Mesendoderm (in vitro differentiated cells): ENCODE results near the gene PHYKPL.

Source experiments
- DNase-seq: peaks from one replicate; pipeline ENCODE4 v3.0.0; 2013
- H2AK5ac ChIP-seq: 2 replicates; pipeline ENCODE4 v1.6.1; 2013; ENCODE audit warnings: low read length, inconsistent platforms
- H2BK120ac ChIP-seq: 2 replicates; pipeline ENCODE4 v1.6.1; 2013; ENCODE audit warnings: low read depth, mild to moderate bottlenecking, low read length, moderate library complexity, mixed read lengths
- H2BK15ac ChIP-seq: replicated peaks from 2 replicates; pipeline ENCODE4 v1.6.1; 2013; ENCODE audit warnings: low read depth, mild to moderate bottlenecking, moderate library complexity
- H2BK5ac ChIP-seq: 2 replicates; pipeline ENCODE4 v1.6.1; 2013; ENCODE audit warnings: low read length, inconsistent platforms
- H3K18ac ChIP-seq: 2 replicates; pipeline ENCODE4 v1.6.1; 2013; ENCODE audit warnings: mild to moderate bottlenecking, low read length, mixed read lengths
- H3K23ac ChIP-seq: one replicate; pipeline ENCODE4 v1.6.1; 2013; ENCODE audit warnings: low read length
- H3K27ac ChIP-seq: 2 replicates; pipeline ENCODE4 v1.5.1; 2013; ENCODE audit warnings: low read depth, mild to moderate bottlenecking, inconsistent platforms, low read length, moderate library complexity
- H3K27me3 ChIP-seq: 2 replicates; pipeline ENCODE4 v1.6.1; 2013; ENCODE audit warnings: low read length, control low read depth, mild to moderate bottlenecking, inconsistent platforms; ENCODE audit not compliant: insufficient read depth, poor library complexity
- H3K36me3 ChIP-seq: 2 replicates; pipeline ENCODE4 v1.6.1; 2013; ENCODE audit warnings: low read length, inconsistent platforms; ENCODE audit not compliant: control insufficient read depth, insufficient read depth
- H3K4ac ChIP-seq: one replicate; pipeline ENCODE4 v1.6.1; 2013; ENCODE audit warnings: low read depth, mild to moderate bottlenecking, low read length, moderate library complexity
- H3K4me1 ChIP-seq: 2 replicates; pipeline ENCODE4 v1.6.1; 2013; ENCODE audit warnings: low read depth, low read length, inconsistent platforms; ENCODE audit not compliant: control insufficient read depth
- H3K4me2 ChIP-seq: 2 replicates; pipeline ENCODE4 v1.6.1; 2013; ENCODE audit warnings: low read length
- H3K4me3 ChIP-seq: 2 replicates; pipeline ENCODE4 v1.5.1; 2013; ENCODE audit warnings: mild to moderate bottlenecking, low read length
- H3K56ac ChIP-seq: one replicate; pipeline ENCODE4 v1.6.1; 2013; ENCODE audit warnings: low read length
- H3K79me1 ChIP-seq: 2 replicates; pipeline ENCODE4 v1.6.1; 2013; ENCODE audit warnings: low read length, inconsistent platforms
- H3K79me2 ChIP-seq: 2 replicates; pipeline ENCODE4 v1.6.1; 2013; ENCODE audit warnings: mild to moderate bottlenecking, low read length; ENCODE audit not compliant: control insufficient read depth, insufficient read depth
- H3K9ac ChIP-seq: 2 replicates; pipeline ENCODE4 v1.6.1; 2013; ENCODE audit warnings: low read length, inconsistent platforms
- H4K5ac ChIP-seq: one replicate; pipeline ENCODE4 v1.6.1; 2013; ENCODE audit warnings: low read length
- H4K8ac ChIP-seq: one replicate; pipeline ENCODE4 v1.6.1; 2013; ENCODE audit warnings: low read depth, mild to moderate bottlenecking, control low read depth, low read length, moderate library complexity
- WGBS: extraction: QIAGEN DNeasy Blood & Tissue Kit; methylation state at CpG from one replicate; pipeline ENCODE4 v1.1.7; 2013; ENCODE audit warnings: low lambda C conversion rate, missing lambda C conversion rate; ENCODE audit not compliant: insufficient coverage; ENCODE audit errors: extremely low coverage; 5-methylcytosine and 5-hydroxymethylcytosine counted together

Gene PHYKPL

DNA sequence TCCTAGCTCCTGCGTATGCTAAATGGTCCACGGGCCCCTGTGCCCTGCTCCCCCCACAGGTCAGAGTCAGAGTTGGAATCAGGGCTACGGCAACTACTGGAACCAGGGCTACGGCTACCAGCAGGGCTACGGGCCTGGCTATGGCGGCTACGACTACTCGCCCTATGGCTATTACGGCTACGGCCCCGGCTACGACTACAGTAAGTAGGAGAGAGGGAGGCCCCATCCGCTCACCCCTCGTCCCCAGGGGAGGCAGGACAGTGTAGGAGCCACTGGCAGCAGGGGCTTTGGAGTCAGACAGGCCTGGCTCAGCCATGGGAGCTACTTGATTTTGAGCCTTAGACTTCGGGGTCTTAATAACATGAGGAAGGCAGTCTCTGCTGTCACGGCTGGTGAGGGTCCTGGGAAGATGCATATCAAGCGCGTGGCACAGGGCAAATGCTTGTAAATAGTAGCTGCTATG, 22.5 kb downstream of the PHYKPL start:
- H2BK5ac ChIP-seq = no peak overlapping the region
- H2AK5ac ChIP-seq = no peak overlapping the region
- no peak overlapping the region for H4K8ac ChIP-seq
- H3K4me2 ChIP-seq = no peak overlapping the region
- H2BK15ac ChIP-seq = no peak overlapping the region
- no peak overlapping the region for H3K4me3 ChIP-seq
- no peak overlapping the region for H4K5ac ChIP-seq
- H3K79me1 ChIP-seq = peaks cover 8% of the 10 kb centered on the region
- peaks cover 5% of the 10 kb centered on the region for H3K4me1 ChIP-seq
- no CpG with 5 or more reads among the region's 18 CpGs for WGBS
- no peak for DNase-seq
- H3K27me3 ChIP-seq = no peaks in the 10 kb centered on the region
- no peak overlapping the region for H3K27ac ChIP-seq
- no peak overlapping the region for H3K18ac ChIP-seq
- peaks cover 36% of the 10 kb centered on the region for H3K79me2 ChIP-seq
- H3K56ac ChIP-seq = no peak overlapping the region
- no peak overlapping the region for H2BK120ac ChIP-seq
- H3K9ac ChIP-seq = no peak overlapping the region
- no peak overlapping the region for H3K4ac ChIP-seq
- H3K23ac ChIP-seq = no peak overlapping the region
- H3K36me3 ChIP-seq = peaks cover 62% of the 10 kb centered on the region

DNA sequence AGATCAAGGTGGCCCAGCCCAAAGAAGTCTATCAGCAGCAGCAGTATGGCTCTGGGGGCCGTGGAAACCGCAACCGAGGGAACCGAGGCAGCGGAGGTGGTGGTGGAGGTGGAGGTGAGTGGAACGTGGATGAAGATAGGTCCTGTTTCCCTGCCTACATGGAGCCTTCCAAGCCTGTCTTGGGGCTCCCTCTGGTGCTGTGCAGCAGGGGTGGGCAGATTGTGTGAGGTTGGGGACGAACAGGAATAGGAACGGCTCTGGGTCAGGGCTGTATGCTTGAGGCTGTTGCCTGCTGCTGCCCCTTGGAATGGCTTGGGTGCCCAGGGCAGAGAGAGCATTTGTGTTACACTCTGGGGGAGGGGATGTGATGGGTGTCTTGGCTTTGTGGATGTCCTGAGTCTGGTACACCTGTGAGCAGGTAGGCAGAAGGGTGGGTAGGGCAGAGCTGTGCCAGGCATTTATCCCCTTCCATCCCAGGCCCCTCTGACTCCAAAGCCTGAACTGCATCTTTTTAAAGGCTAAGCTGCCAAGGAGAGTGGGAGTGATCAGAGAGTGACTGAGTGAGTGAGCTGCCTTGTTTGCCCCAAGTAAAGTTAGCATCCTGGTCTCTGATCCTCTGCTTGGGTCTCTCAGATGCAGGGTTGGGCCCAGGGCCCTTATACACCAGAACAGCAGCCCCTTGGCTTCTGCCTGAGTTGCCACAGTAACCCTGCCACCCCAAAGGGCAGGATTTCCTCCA, 23.1 kb downstream of the PHYKPL start:
- Histone ChIP-seq H3K4me2 (no peak overlapping the region), H3K27me3 (no peaks in the 10 kb centered on the region), H3K36me3 (peaks cover 58% of the 10 kb centered on the region), H2BK5ac (no peak overlapping the region), H4K5ac (no peak overlapping the region), H3K4ac (no peak overlapping the region), H3K4me3 (no peak overlapping the region), H3K79me2 (peaks cover 42% of the 10 kb centered on the region), H3K27ac (no peak overlapping the region), H3K4me1 (peaks cover 5% of the 10 kb centered on the region), H3K23ac (no peak overlapping the region), H3K9ac (no peak overlapping the region), H3K79me1 (peaks cover 8% of the 10 kb centered on the region), H4K8ac (no peak overlapping the region), H2BK15ac (no peak overlapping the region), H2AK5ac (no peak overlapping the region), H3K56ac (no peak overlapping the region), H2BK120ac (no peak overlapping the region), H3K18ac (no peak overlapping the region)
- no peak for DNase-seq
- no CpG with 5 or more reads among the region's 8 CpGs for WGBS

DNA sequence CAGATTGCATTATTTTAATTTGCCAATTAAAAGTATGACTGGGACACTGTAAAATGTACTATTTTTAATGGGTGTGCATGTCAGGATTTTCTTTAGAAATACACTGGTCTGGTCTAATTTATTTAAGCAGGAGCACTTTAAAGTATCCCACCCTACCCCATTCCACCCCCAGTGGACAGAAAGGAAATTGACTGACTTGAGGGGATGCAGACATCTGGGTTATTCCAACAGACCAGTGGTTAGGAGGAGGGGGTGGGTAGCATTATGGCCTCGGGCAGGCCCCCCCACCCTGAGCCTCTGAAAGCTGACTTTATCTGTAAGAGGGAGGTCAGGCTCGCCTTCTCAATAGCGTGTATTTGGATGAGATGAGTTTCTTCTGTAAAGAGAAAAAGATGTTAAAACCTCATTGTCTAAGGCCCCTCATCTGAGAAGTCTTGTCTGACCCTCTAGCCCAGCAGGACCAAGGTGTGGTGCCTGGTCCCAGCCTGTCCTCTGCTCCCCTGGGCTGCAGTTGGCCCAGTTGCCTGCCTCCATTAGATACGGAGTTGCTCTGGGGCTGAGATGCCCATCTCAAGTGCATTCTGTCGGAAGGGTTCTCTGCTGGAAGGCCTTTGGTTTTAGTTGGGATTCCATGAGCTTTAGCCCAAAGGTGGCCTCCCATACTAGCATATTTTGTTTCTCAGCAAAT, 23.9 kb downstream of the PHYKPL start:
- Histone ChIP-seq H3K36me3 (peaks cover 55% of the 10 kb centered on the region), H3K79me1 (peaks cover 8% of the 10 kb centered on the region), H2BK15ac (no peak overlapping the region), H4K5ac (no peak overlapping the region), H3K56ac (no peak overlapping the region), H3K27me3 (no peaks in the 10 kb centered on the region), H3K23ac (no peak overlapping the region), H4K8ac (no peak overlapping the region), H3K18ac (no peak overlapping the region), H3K9ac (no peak overlapping the region), H3K4me3 (no peak overlapping the region), H3K4me1 (peaks cover 5% of the 10 kb centered on the region), H3K4ac (no peak overlapping the region), H2BK5ac (no peak overlapping the region), H2BK120ac (no peak overlapping the region), H3K27ac (no peak overlapping the region), H2AK5ac (no peak overlapping the region), H3K4me2 (no peak overlapping the region), H3K79me2 (peaks cover 45% of the 10 kb centered on the region)
- peak; percentile 64 for DNase-seq
- no CpG with 5 or more reads among the region's 5 CpGs for WGBS

DNA sequence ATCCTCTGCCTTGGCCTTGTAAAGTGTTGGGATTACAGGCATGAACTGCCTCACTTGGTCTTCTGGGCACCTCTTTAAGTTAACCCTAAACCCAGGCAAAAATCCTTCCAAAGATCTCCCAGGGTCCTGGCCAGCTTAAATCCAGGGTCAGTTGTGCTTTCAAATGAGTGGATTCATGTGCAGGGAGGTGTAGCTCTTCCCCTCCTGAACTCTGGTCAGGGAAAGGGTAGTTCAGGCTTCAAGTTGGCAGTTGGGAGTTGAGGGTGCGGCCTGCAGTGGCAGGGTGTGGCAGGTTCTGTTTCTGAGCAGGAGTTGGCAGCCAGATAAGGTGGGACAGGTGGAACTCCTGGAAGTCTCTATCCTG, 24.7 kb downstream of the PHYKPL start:
- DNase-seq = no peak
- no peak overlapping the region for H3K23ac ChIP-seq
- H2BK120ac ChIP-seq = no peak overlapping the region
- H4K8ac ChIP-seq = no peak overlapping the region
- H3K9ac ChIP-seq = no peak overlapping the region
- peaks cover 50% of the 10 kb centered on the region for H3K36me3 ChIP-seq
- H2BK5ac ChIP-seq = no peak overlapping the region
- no peak overlapping the region for H3K4me3 ChIP-seq
- H3K4ac ChIP-seq = no peak overlapping the region
- no peak overlapping the region for H3K4me2 ChIP-seq
- no peak overlapping the region for H3K56ac ChIP-seq
- no peak overlapping the region for H4K5ac ChIP-seq
- H3K18ac ChIP-seq = no peak overlapping the region
- peaks cover 8% of the 10 kb centered on the region for H3K79me1 ChIP-seq
- peaks cover 5% of the 10 kb centered on the region for H3K4me1 ChIP-seq
- H2BK15ac ChIP-seq = no peak overlapping the region
- no CpG with 5 or more reads among the region's 1 CpG for WGBS
- no peak overlapping the region for H3K27ac ChIP-seq
- H3K79me2 ChIP-seq = peaks cover 45% of the 10 kb centered on the region
- H2AK5ac ChIP-seq = no peak overlapping the region
- H3K27me3 ChIP-seq = no peaks in the 10 kb centered on the region

DNA sequence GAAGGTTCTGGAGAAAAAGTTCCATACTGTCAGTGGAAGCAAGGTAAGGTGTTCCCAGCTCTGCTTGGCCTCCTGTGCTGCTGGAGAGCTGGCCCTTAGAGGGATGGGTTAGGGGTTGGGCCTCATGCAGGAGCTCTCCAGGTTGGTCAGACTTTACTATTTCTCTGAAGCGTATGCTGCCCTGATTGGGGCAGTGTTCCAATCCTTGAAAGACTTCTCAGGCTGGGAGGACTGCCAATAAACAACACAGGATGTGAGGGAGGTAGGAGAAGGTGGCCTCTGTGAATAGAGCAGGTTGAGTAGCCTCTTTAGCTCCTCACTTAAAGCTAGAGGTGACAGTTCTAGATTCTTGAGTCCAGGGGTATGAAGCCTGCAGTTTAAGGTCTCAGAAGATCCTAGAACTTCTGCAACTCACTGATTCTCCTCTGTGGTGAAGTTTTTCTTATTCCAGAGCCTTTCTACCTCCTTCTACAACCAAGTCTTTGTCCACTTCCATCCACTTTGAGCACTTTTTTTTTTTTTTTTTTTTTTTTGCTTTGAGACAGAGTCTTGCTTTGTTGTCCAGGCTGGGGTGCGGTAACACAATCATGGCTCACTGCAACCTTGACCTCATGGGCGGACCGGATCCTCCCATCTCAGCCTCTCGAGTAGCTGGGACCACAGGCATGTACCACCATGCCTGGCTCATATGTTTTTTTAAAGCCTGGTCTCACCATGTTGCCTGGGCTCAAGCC, 25.3 kb downstream of the PHYKPL start:
- Histone ChIP-seq H3K9ac (no peak overlapping the region), H3K27me3 (no peaks in the 10 kb centered on the region), H2BK15ac (no peak overlapping the region), H3K79me2 (peaks cover 45% of the 10 kb centered on the region), H3K23ac (no peak overlapping the region), H4K8ac (no peak overlapping the region), H2BK120ac (no peak overlapping the region), H3K27ac (no peak overlapping the region), H3K4ac (no peak overlapping the region), H2AK5ac (no peak overlapping the region), H2BK5ac (no peak overlapping the region), H3K36me3 (peaks cover 49% of the 10 kb centered on the region), H3K18ac (no peak overlapping the region), H3K4me1 (peaks cover 5% of the 10 kb centered on the region), H3K4me2 (no peak overlapping the region), H3K79me1 (peaks cover 8% of the 10 kb centered on the region), H4K5ac (no peak overlapping the region), H3K56ac (no peak overlapping the region), H3K4me3 (no peak overlapping the region)
- WGBS = no CpG with 5 or more reads among the region's 5 CpGs
- DNase-seq = no peak
